DLD1 (cell line): Measurements from ENCODE around the gene TMC2.

Experiments
- in situ Hi-C: cut with HindIII; loops from 2 replicates; pipeline ENCODE4 v1.10.0; 2017; ENCODE audit warnings: low sequenced_read_pairs

Gene TMC2

DNA sequence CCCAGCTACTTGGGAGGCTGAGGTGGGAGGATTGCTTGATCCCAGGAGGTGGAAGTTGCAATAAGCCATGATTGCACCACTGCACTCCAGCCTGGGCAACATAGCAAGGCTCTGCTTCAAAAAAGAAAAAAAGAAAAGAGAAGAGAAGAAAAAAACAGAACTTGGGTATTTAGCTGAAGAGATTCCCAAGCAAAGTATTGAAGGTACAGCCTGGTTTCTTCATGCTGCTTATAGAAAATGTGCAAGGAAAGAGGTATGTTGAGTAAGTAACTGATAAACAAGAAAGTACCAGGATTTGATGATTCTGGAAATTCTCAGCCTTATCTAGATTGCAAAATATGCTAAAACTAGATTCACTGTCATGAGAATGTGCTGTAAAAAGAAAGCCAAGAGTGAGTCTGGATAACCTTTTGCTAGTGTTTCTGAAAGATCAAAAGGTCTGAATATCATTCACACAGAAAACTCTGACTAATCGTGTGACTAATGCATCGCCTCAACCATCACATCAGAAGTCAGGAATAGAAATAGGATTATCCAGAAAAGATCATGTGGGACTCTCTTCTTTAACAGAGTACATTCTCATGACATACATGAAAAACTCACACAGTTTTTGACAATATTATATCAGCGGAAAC, 83.7 kb downstream of the TMC2 start:
- in situ Hi-C loops = no loop called here

DNA sequence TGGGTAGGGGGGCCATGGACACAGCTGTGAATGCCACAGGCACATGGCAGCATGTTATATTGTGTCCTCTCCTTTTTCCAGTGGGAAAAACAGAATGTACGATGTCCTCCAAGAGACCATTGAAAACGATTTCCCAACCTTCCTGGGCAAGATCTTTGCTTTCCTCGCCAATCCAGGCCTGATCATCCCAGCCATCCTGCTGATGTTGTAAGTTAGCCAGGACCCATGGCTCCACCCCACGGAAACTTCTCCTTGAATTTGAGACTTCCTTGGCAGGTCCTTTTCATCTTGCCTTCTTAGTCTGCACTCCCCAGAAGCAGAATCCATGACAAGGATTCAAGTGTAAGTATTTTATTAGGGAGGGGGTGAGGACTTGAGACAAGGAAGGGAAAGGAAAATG, 87.8 kb downstream of the TMC2 start:
- in situ Hi-C loops = no loop called here

DNA sequence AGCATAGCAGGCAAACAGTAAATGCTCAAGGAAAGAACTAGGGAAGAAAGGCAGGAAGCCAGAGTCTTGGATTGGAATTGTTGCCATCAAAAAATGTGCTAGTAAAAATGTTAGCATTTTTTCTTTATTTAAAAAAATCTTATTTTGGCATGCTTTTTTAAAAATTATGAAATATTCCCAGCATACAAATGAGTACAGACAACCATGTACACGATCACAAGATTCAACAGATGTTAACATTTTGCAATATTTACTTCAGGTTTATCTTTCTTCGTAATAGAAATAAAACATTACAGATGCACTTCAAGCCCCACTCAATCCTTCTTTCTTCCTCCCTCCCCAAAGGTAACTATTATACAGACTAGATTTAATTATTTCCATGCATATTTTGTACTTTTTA, 88.7 kb downstream of the TMC2 start:
- in situ Hi-C loops = no loop called here

DNA sequence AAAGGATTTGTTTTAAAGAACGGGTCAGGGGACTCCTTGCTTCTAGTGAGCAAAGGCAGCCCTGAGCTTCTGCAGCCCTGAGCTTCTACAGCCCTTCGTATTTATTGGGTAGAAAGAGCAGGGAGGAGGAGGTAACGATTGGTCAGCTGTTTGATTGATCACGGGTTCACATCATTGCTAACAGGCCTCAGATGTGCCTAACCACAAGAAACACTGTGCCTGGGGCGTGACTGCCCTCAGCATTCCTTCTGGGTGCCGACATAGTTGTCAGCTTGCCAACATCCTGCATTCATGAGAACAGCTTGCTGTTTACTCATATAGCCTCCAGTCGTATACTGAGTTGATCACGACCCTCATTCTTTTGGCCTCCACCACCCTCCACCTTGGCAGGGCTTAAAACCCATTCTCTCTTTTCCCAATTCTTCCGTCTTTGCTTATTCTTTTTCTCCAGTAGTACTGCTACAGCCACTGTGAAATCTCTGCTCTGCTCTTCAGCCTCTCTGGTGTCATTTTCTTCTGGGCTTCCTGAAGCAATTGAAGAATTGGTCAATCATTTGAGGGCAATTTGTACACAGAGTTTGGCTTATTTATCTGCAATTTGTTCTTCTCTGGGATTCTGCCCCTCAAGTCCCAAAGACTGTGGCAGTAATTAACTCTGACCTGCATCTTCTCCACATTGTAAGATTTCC, 90.6 kb downstream of the TMC2 start:
- in situ Hi-C loops = no loop called here

DNA sequence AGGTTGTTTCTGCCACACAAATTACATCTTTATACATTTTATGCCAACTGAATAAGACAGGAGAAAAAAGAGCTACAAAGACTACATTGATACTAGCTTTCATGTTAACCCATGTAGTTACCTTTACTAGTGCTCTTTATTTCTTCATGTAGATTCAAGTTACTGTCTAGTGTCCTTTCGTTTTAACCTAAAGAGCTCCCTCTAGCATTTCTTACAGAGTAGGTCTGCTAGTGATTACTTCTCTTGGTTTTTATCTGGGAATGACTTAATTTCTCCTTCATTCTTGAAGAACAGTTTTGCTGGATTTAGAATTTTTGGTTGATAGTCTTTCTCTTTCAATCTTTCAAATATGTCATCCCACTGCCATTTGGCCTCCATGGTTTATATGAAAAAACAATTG, 94.9 kb downstream of the TMC2 start:
- in situ Hi-C loops = no loop called here

DNA sequence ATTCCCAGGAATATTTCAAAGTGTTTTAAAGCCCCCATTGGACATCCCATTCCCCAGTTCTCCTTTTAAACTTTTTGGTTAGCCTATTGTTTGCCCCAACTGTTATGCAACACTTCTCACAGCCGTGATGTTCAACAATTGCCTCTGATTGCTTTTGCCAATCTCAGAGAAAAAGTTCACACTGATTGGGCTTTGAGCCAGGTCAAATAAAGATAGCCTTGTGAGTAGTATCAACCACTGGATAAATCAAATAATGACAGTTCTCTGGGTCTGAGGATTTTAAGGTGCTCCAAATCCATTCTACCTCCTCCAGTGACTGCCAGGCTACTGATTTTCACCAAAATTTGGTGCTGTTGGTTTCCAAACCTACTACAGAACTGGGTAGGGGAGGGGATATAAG, 97.0 kb downstream of the TMC2 start:
- in situ Hi-C loops = no loop called here

DNA sequence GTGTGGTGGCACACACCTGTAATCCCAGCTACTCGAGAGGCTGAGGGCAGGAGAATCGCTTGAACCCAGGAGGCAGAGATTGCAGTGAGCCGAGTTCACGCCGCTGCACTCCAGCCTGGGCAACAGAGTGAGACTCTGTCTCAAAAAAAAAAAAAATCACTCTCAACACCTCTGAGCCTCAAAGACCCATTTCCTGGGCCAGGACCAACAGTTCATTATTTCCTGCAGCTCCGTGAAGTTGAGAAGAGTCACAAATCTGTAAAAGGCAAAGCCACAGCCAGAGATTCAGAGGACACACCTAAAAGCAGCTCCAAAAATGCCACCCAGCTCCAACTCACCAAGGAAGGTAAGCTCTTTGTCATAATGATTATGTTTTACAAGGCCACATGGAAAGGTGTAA, 100.9 kb downstream of the TMC2 start:
- in situ Hi-C loops = no loop called here

DNA sequence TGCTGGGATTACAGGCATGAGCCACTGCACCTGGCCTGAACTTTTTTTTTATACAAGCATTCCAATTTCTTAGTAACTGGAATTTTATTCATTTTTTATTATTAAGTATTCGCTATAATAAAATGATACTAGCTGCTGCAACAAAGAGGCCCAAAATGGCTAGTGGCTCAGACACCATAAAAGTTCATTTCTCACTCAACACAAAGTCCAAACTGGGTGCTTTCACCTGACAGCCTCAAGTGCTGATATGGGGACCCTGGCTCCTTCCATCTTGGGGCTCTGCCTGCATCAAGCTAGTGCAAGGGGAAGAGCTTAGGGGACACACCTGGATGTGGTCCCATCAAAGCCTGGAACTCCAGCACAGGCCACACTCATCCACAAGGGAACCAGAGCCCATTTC, 103.9 kb downstream of the TMC2 start:
- in situ Hi-C loops = no loop called here

DNA sequence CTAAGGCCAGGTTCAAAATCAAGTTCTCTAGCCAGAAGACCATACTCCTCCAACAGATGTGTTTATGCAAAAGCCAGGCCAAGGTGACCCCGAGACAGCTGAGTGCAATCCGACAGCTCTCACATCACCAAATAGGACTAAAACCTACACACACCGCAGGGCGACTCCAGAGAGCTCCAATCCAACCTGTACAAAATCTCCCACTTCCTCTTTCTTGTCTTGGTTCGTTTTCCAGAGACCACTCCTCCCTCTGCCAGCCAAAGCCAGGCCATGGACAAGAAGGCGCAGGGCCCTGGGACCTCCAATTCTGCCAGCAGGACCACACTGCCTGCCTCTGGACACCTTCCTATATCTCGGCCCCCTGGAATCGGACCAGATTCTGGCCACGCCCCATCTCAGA, 104.5 kb downstream of the TMC2 start:
- in situ Hi-C loops = no loop called here

DNA sequence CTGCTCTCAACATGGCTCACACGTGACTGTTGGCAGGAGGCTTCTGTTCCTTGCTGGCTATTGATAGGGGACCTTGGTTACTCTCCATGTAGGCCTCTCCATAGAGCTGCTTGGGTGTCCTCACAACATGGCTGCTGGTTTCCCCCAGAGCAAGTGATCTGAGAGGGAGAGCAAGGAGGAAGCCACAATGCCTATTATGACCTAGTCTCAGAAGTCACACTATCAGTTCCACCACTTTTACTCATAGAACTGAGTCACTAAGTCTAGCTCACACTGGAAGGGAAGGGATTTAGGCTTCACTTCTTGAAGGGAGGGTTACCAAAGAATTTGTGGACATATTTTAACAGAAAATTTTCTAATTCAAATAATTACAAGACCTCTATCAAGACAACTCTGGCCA, 107.3 kb downstream of the TMC2 start:
- in situ Hi-C loops = no loop called here

DNA sequence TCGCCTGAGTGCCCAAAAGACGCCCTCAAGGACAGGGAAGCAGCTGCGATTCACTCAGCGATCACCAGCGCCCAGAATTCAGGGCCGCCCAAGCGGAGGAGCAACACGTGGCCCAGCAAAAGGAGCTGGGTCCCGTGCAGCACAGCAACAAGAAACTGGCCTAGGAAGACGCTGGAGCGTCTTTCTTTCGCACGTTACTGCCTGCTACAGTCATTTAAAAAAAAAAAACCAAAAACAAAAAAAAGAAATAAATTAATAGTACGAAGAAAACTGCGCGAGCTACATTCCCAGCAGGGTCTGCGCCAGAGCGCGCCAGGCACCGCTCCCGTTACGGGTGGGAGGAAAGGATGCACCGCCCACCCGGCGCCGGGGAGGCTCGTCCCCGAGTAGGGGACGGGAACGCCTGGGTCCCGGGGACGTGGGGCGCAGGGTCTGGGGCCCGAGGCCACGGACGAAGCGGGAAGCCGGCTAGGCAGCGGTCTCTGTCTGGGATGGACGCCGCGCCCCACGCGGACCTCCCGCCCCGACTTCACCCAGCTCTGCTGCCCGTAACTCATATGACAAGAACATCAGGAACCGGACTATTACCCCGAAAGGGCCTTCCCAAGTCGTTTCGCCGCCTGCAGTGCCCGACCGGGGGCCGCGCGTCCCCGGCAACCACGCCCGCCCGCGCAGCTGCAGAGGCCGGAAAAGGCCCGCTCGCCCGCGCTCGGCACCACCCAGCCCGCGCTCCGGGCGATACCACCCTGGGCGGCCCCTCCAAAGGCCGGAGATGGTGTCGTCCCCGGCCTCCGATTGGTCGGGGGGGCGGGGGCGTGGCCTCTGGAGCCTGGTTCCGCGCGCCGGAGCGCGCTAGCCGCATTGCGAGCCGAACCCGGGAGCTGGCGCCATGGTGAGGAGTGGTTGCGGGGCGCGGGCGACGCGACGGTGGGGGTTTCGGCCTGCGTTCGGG, 115.7 kb downstream of the TMC2 start, which contains the start of gene NOP56:
NOP56 (plus strand) TSS at position 861 of the 952 bp plus-strand sequence; CDS start at position 890, 29 bp downstream.
- in situ Hi-C loops = no loop called here

DNA sequence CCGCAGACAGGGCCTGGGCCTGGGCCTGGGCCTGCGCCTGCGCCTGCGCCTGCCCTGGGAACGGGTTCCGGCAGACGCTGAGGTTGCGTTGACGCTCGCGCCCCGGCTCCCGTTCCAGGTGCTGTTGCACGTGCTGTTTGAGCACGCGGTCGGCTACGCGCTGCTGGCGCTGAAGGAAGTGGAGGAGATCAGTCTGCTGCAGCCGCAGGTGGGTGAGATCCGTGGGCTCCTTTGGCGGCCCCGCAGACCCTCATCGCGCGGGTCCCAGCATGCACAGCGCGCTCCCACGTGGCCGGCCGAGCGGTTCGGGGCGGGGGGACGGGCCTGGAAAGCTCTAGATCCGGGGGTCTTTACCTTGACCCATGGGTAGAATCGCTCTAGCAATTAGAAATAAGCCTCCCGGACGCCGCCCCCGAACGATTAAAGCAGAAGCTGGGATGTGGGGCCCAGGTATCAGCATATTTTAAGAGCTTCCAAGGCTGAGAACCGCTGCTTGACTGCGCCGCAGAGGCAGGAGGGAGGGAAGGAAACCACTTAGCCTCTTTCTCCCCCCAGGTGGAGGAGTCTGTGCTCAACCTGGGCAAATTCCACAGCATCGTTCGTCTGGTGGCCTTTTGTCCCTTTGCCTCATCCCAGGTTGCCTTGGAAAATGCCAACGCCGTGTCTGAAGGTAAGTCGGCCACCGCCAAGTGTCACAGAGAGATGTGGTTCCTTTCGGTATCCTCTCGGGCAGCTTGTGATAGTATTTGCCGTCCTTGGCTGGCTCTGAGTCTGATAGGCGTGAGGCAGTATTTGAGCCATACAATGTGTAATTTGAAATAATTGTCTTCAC, 116.6 kb downstream of the TMC2 start:
- in situ Hi-C loops = no loop called here

DNA sequence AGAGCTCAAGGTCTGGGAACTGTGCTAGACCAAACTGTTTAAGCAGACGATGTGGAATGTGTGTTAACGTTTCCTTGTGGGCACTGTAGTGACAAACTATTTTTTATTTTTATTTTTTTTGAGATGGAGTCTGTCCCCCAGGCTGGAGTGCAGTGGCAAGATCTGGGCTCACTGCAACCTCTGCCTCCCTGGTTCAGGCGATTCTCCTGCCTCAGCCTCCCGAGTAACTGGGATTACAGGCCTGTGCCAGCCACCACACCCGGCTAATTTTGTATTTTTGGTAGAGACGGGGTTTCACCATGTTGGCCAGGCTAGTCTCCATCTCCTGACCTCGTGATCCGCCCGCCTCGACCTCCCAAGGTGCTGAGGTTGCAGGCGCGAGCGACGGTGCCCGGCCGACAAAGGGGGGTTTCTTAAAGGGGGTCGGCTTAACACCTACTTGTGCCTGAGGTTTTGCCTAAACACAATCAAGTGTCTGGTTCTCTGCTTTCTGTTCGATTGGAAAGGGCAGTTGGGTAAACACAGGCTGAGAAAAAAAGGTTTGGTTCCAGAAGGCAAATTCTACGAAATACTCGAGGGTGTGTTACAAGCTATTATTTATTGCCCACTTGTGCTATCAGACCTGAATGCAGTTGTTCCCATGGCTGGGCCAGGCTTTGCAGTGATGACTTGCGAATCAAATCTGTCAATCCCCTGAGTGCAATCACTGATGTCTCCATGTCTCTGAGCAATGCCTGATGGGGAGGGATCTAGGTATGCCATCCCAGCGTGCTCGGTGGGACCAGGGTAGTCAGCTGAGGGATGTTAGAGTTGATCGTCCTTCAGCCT, 117.4 kb downstream of the TMC2 start:
- in situ Hi-C loops = no loop called here

DNA sequence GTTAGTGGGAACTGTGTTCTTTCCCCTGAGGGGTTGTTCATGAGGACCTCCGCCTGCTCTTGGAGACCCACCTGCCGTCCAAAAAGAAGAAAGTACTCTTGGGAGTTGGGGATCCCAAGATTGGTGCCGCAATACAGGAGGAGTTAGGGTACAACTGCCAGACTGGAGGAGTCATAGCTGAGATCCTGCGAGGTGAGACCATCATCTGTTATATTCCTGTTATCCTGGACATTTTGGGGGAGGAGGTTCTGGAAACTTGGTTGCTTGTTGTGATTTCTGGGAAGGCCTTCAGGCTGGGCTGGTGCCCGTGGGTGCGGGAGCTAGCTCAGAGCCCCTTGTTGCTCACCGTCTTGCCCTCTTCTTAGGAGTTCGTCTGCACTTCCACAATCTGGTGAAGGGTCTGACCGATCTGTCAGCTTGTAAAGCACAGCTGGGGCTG, 118.0 kb downstream of the TMC2 start:
- in situ Hi-C loops = no loop called here

DNA sequence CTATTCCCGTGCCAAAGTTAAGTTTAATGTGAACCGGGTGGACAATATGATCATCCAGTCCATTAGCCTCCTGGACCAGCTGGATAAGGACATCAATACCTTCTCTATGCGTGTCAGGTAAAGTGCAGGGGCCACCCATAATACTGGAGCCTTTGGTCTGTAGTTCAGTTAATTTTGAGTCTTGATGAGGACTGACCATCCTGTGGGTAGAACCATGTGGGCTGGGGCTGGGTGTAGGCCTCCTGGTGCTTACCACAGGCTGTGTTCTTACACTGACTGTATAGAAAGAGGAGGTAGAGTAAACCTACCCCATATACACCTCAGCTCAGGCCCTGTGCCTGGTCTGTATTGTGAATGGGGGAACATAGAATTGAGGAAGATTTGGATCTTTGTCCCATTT, 118.5 kb downstream of the TMC2 start:
- in situ Hi-C loops = no loop called here

DNA sequence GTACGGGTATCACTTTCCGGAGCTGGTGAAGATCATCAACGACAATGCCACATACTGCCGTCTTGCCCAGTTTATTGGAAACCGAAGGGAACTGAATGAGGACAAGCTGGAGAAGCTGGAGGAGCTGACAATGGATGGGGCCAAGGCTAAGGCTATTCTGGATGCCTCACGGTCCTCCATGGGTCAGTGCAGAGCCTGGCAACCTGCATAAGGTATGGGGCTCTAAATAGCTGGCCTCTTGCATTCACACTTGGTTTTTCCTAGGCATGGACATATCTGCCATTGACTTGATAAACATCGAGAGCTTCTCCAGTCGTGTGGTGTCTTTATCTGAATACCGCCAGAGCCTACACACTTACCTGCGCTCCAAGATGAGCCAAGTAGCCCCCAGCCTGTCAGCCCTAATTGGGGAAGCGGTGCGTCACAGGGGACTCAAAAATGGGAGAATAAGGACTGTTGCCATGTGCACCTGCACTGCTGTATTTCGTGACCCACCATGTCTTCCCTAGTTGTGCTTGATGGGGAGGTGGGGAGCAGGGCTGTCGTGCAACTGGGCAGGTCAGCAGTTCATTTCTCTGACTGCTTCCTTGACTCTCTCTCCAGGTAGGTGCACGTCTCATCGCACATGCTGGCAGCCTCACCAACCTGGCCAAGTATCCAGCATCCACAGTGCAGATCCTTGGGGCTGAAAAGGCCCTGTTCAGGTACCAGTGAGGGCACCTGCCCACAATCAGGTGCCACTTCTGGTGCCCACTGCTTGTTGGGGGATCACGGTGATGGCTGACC, 119.2 kb downstream of the TMC2 start:
- in situ Hi-C loops = no loop called here

DNA sequence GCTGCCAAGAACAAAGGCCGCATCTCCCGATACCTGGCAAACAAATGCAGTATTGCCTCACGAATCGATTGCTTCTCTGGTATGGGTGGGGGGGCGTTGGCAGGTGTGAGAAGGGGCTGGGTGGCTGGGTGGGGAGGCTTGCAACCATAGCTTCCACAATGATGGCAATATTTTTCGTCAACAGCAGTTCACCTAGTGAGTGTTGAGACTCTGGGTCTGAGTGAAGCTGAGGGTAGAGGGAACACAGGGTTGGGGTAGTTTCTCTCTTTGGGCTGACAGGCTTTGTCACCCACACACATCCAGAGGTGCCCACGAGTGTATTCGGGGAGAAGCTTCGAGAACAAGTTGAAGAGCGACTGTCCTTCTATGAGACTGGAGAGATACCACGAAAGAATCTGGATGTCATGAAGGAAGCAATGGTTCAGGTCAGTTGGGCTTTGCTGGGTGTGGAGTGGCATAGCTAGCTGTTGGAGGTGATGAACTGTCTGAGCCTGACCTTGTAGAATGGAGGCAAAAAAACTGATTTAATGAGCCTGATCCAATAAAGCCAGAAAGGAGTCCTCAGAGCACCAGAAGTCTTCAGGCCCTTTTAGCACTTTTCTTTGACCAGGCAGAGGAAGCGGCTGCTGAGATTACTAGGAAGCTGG, 120.2 kb downstream of the TMC2 start:
- in situ Hi-C loops = no loop called here

DNA sequence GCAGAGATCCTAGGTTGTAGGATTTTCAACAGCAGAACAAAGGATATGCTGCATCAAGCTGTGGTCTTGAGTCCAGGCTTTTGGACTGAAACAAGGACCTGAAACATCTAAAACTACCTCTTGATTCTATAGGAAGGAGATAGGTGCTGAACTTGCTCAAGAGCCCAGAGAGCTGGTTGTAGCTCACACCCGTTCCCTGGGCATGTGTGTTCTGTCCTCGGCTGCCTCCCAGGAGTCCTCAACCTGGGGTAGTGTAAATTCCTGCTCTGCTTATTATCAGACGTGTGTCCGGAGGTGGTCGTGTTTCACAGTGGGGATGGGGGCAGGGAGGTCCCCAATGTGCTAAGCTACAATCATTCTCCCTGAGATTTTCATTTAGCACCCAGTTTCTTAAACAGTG, 120.9 kb downstream of the TMC2 start:
- in situ Hi-C loops = no loop called here

DNA sequence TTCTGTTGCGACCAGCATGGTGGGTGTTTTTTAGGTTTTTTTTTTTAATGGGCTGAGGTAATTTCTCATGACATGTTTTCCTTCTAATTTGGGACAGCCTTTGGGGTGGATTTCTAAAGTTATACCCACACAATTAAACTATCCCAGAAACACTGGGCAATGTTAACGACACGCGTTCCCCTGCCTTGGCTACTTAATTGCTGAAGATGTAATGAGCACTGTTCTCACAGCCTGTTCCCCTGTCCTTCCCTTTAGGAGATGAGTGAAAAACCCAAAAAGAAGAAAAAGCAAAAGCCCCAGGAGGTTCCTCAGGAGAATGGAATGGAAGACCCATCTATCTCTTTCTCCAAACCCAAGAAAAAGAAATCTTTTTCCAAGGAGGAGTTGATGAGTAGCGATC, 121.3 kb downstream of the TMC2 start:
- in situ Hi-C loops = no loop called here
